Activated naive CD4-positive, alpha-beta T cell treated with Interleukin-2 at 50 U/mL for 16 hours (primary cell): ENCODE results near the gene PPCDC.

Experiments
- DNase-seq: peaks from one replicate; pipeline ENCODE4 v3.0.0-alpha.2; 2020

PPCDC gene

DNA sequence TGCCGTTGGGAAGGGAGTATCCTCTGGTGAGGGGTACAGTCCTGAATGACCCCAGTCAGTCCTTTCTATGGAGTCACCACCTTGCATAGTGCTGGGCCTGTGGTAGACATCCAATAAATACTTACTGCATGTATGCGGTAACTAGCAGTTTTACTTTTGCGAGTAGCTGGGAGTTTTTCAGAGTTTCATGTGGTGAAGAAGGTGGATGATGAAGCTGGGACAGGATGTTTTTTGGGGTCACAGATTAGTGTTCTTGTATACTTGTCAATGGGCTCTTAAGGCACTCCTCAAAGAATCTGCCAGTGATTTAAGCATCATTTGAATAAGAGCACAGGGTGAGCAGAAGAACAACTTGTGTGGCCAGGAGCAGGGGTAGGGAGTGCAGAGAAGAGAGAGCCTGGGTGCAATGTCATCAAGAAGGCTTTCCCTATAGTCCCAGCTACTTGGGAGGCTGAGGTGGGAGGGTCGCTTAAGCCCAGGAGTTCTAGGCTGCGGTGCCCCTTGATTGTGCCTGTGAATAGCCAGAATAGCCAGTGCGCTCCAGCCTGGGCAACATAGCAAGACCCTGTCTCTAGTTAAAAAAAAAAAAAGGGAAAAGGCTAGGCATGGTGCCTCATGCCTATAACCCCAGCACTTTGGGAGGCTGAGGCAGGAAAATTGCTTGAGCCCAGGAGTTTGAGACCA lies 22.1 kb downstream of the PPCDC start:
- no peak for DNase-seq

GRCh38 chr15:75048394-75048793 lies 25.0 kb downstream of the PPCDC start:
- no peak for DNase-seq

- no peak for DNase-seq
These were observed 26.0 kb downstream of the PPCDC start for GRCh38 chr15:75049392-75049791.

- DNase-seq = no peak
These were observed 26.9 kb downstream of the PPCDC start for GRCh38 chr15:75050283-75050682.

- DNase-seq = no peak
These were observed 27.8 kb downstream of the PPCDC start for GRCh38 chr15:75051191-75051608.

GRCh38 chr15:75051711-75052110 lies 28.3 kb downstream of the PPCDC start:
- no peak for DNase-seq

- no peak for DNase-seq
These were observed 29.8 kb downstream of the PPCDC start for GRCh38 chr15:75052972-75053747.

- DNase-seq = no peak
These were observed 30.3 kb downstream of the PPCDC start for GRCh38 chr15:75053748-75054125.

- no peak for DNase-seq
These were observed 30.9 kb downstream of the PPCDC start for GRCh38 chr15:75054172-75054897.

- no peak for DNase-seq
These were observed 32.6 kb downstream of the PPCDC start for GRCh38 chr15:75056036-75056435.

- DNase-seq = no peak
These were observed 34.9 kb downstream of the PPCDC start for GRCh38 chr15:75058127-75058905.

- DNase-seq = no peak
These were observed 36.2 kb downstream of the PPCDC start for GRCh38 chr15:75059607-75060006.

GRCh38 chr15:75061272-75061671 lies 37.9 kb downstream of the PPCDC start:
- DNase-seq = no peak

- DNase-seq = no peak
These were observed 39.3 kb downstream of the PPCDC start for GRCh38 chr15:75062706-75063105.

DNA sequence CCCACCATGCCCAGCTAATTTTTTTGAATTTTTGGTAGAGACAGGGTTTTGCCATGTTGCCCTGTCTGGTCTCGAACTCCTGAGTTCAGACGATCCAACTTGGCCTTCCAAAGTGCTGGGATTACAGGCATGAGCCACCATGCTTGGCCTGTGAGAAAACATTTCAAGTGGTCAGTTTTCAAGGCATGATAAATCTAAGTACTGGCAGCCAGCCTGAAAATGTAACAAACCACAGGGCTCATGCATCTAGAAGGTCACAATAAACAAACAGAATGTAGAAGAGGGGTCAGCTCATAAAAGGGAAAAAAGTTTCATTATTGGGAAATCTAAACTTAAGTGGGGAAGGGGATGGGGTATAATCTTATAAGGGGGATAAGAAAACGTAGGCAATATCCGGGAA lies 39.9 kb downstream of the PPCDC start:
- no peak for DNase-seq

GRCh38 chr15:75063889-75064288 lies 40.5 kb downstream of the PPCDC start:
- DNase-seq = no peak

GRCh38 chr15:75064846-75065245 lies 41.5 kb downstream of the PPCDC start:
- no peak for DNase-seq

GRCh38 chr15:75065467-75065850 lies 42.1 kb downstream of the PPCDC start:
- no peak for DNase-seq

DNA sequence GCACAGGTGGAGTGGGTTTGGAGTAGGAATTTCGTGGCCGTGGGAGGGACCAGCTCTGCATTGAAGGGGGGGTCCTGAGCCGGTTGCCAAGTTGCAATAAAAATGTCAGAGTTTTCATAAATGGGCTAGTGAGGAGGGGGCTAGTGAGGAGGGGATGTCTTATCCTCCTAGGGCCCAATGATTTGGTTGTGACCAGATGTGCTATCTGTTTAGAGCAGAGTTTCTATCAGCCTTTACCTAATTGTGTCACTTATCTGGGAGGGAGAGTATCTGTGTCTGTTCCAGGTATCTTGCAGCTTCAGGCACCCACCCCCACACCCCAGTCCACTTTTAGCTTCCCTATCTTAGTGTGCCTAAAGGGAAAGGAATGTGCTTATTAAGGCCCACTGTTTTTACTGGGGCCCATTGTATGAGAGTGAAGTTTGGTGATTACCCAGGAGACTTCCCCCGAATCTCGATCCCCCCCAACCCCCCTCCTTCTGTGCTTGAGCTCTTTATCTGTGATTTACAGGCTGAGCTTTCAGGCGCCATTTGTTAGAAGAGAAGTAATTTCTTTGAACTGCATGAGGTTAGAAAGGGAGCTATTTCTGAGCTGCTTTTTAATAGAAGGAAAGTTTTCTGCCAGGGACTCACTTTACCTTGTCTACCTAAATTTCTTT lies 42.6 kb downstream of the PPCDC start:
- no peak for DNase-seq

GRCh38 chr15:75067123-75067830 lies 43.9 kb downstream of the PPCDC start:
- peak; percentile 33 for DNase-seq

- no peak for DNase-seq
These were observed 45.4 kb downstream of the PPCDC start for GRCh38 chr15:75068748-75069147.
